Keratinocyte (primary cell): ENCODE data around the gene SMTNL1. TPM values are rescaled to one million over a fixed set of nuclear protein-coding genes. Genes with fewer than 3 reads are reported as not detected.

ENCODE experiments used
- DNase-seq: peaks from one replicate; pipeline ENCODE4 v3.0.0-alpha.2; 2011; ENCODE audit warnings: low read depth, missing footprints, low spot score
- FAIRE-seq: peaks from 2 replicates; lab custom pipeline; 2011; peaks lifted over from hg19 to GRCh38; lab: Jason Lieb, UNC
- H2AFZ ChIP-seq: 2 replicates; pipeline ENCODE4 v1.6.0; 2012; ENCODE audit warnings: low read length, control low read depth, inconsistent platforms; ENCODE audit not compliant: control insufficient read depth
- H3K27ac ChIP-seq: 2 replicates; pipeline ENCODE4 v1.5.1; 2011; ENCODE audit warnings: low read length; ENCODE audit not compliant: control insufficient read depth, insufficient read depth
- H3K27me3 ChIP-seq: 3 replicates; pipeline ENCODE4 v1.6.0; 2011; ENCODE audit warnings: low read length; ENCODE audit not compliant: control insufficient read depth, insufficient read depth; ENCODE audit errors: extremely low read depth
- H3K36me3 ChIP-seq, 2 experiments: 2 replicates in 1 of 2; 3 replicates in 1 of 2; pipeline ENCODE4 v1.5.1; 2011; ENCODE audit warnings: low read length in 2 of 2, mild to moderate bottlenecking in 1 of 2; ENCODE audit not compliant: control insufficient read depth in 2 of 2, insufficient read depth in 2 of 2; ENCODE audit errors: extremely low read depth in 1 of 2
- H3K4me1 ChIP-seq: 3 replicates; pipeline ENCODE4 v1.5.1; 2011; ENCODE audit warnings: low read length; ENCODE audit not compliant: control insufficient read depth, insufficient read depth; ENCODE audit errors: extremely low read depth
- H3K4me2 ChIP-seq: 3 replicates; pipeline ENCODE4 v1.6.0; 2011; ENCODE audit warnings: low read depth, low read length; ENCODE audit not compliant: control insufficient read depth, insufficient read depth; ENCODE audit errors: extremely low read depth
- H3K4me3 ChIP-seq, 3 experiments: fragments of 200-600 bp in 1 of 3; sonication (generic) in 1 of 3; 2 replicates in 2 of 3; 3 replicates in 1 of 3; pipeline ENCODE4 v1.5.1; 2011 to 2016; ENCODE audit warnings: low read length in 3 of 3, mild to moderate bottlenecking in 3 of 3, control low read depth in 2 of 3, inconsistent platforms in 1 of 3, low read depth in 1 of 3, mixed read lengths in 1 of 3, mixed run types in 1 of 3, moderate library complexity in 1 of 3; ENCODE audit not compliant: control insufficient read depth in 2 of 3, insufficient read depth in 2 of 3; ENCODE audit errors: extremely low read depth in 1 of 3
- H3K79me2 ChIP-seq: 2 replicates; pipeline ENCODE4 v1.6.0; 2012; ENCODE audit warnings: low read length; ENCODE audit not compliant: control insufficient read depth, insufficient read depth
- H3K9ac ChIP-seq: 3 replicates; pipeline ENCODE4 v1.6.0; 2011; ENCODE audit warnings: low read length; ENCODE audit not compliant: control insufficient read depth, insufficient read depth; ENCODE audit errors: extremely low read depth
- H3K9me1 ChIP-seq: 3 replicates; pipeline ENCODE4 v1.6.0; 2011; ENCODE audit warnings: low read length; ENCODE audit not compliant: control insufficient read depth, insufficient read depth; ENCODE audit errors: extremely low read depth
- H3K9me3 ChIP-seq: 2 replicates; pipeline ENCODE4 v1.5.1; 2012; ENCODE audit warnings: low read depth, low read length; ENCODE audit not compliant: control insufficient read depth
- H4K20me1 ChIP-seq: 3 replicates; pipeline ENCODE4 v1.6.0; 2011; ENCODE audit warnings: low read length; ENCODE audit not compliant: control insufficient read depth, insufficient read depth; ENCODE audit errors: extremely low read depth
- EZH2 ChIP-seq: IDR thresholded peaks from one replicate; pipeline ENCODE4 v1.6.1; 2012; ENCODE audit warnings: inconsistent platforms, mild to moderate bottlenecking, low read length, moderate library complexity
- dilution Hi-C: fragments of 300-500 bp; cut with MboI; formaldehyde crosslinking; loops from one replicate; pipeline ENCODE4 v1.7.0; 2020; ENCODE audit warnings: low sequenced_read_pairs; ENCODE audit not compliant: extremely low pct_ligation_motif_present
- polyA plus RNA-seq, 5 experiments: library from polyadenylated mRNA; depleted of rRNA in 3 of 5; stranded (reverse) in 3 of 5; stranded (forward) in 1 of 5; unstranded in 1 of 5; fragments of >200 nt; gene quantifications; 1 replicate in 1 of 5; 2 replicates in 3 of 5; 3 replicates in 1 of 5; pipeline versions ENCODE4 v1.2.1 to v1.2.3, GENCODE V29; 2011 to 2012; ENCODE audit warnings: missing spikeins in 2 of 5, low read depth in 1 of 5, low replicate concordance in 1 of 5
- TF ChIP-seq, protein P1 (sequence below), 3 experiments: IDR thresholded peaks in 1 of 3; conservative IDR thresholded peaks in 1 of 3; optimal IDR thresholded peaks in 1 of 3; 2 replicates in 2 of 3; 3 replicates in 1 of 3; pipeline versions ENCODE3 to v1.5.1; 2011; ENCODE audit warnings: low read length in 3 of 3, mild to moderate bottlenecking in 3 of 3, moderate library complexity in 2 of 3, control low read depth in 1 of 3, inconsistent platforms in 1 of 3; ENCODE audit not compliant: insufficient read depth in 2 of 3; ENCODE audit errors: extremely low read depth in 1 of 3

SMTNL1 gene
- polyA plus RNA-seq, 1 donor (not counting 4 experiments of a cell fraction or from before 2014, with no cell fraction given) = not detected

DNA sequence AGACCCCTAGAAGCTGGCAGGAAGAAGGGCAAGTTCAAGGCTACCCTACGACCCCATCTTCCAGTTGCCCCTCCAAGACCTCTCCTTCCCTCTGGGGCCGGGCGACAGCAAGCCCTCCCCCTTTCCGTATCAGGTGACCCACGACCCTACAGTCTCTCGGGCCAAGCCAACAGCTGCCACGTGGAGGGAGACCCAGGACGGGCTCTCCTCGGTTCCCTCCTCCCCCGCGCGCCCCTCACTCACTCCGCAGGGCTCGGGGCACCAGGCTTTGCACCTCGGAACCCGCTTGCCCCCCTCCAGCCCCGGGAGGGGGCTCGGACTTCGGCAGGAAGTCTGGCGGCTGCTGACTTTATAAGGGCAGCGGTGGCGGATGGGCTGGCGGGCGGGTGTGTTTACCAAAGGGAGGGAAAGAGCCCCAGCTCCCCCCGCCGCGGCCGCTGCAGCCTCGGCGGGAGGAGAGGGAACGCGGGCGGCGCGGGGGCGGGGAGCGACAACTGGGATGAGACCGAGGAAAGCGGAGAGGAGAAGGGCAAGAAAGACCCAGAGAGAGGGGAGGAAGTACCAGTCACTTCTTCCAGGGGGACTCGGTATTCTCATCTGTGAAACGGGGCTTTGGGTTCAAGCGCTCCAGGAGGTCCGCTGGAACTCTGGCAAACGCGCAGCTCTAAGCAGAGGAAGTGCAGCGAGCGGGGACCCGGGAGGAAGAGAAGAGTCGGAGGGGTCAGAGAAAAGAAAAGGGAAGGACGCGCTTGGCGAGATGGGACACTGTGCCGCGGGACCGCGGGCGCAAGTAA, 22.7 kb upstream of the SMTNL1 start:
- Histone ChIP-seq H3K36me3 (no peaks in the 10 kb centered on the region), H3K4me3 (peak overlapping the region; percentile 50 to 78 (median 72)), H3K79me2 (no peaks in the 10 kb centered on the region), H3K9me1 (no peaks in the 10 kb centered on the region), H4K20me1 (no peaks in the 10 kb centered on the region), H3K9me3 (no peaks in the 10 kb centered on the region), H3K4me1 (peaks cover 4% of the 10 kb centered on the region), H2AFZ (peak overlapping the region; percentile 90), H3K9ac (peak overlapping the region; percentile 61), H3K4me2 (peak overlapping the region; percentile 90), H3K27ac (no peak overlapping the region), H3K27me3 (peaks cover 23% of the 10 kb centered on the region)
- dilution Hi-C loops = no loop called here
- peak; percentile 57 for TF ChIP-seq EZH2
- TF ChIP-seq, protein P1, sequence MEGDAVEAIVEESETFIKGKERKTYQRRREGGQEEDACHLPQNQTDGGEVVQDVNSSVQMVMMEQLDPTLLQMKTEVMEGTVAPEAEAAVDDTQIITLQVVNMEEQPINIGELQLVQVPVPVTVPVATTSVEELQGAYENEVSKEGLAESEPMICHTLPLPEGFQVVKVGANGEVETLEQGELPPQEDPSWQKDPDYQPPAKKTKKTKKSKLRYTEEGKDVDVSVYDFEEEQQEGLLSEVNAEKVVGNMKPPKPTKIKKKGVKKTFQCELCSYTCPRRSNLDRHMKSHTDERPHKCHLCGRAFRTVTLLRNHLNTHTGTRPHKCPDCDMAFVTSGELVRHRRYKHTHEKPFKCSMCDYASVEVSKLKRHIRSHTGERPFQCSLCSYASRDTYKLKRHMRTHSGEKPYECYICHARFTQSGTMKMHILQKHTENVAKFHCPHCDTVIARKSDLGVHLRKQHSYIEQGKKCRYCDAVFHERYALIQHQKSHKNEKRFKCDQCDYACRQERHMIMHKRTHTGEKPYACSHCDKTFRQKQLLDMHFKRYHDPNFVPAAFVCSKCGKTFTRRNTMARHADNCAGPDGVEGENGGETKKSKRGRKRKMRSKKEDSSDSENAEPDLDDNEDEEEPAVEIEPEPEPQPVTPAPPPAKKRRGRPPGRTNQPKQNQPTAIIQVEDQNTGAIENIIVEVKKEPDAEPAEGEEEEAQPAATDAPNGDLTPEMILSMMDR (optimal IDR thresholded peaks at IDR 0.05 in 1 of 3, IDR thresholded peaks at IDR 0.05 in 1 of 3, conservative IDR thresholded peaks at IDR 0.05 in 1 of 3; ENCODE audit: extremely low read depth in 1 of 3, insufficient read depth in 2 of 3, low read length in 3 of 3) = no peak
- DNase-seq (no peak), FAIRE-seq (no peak)

DNA sequence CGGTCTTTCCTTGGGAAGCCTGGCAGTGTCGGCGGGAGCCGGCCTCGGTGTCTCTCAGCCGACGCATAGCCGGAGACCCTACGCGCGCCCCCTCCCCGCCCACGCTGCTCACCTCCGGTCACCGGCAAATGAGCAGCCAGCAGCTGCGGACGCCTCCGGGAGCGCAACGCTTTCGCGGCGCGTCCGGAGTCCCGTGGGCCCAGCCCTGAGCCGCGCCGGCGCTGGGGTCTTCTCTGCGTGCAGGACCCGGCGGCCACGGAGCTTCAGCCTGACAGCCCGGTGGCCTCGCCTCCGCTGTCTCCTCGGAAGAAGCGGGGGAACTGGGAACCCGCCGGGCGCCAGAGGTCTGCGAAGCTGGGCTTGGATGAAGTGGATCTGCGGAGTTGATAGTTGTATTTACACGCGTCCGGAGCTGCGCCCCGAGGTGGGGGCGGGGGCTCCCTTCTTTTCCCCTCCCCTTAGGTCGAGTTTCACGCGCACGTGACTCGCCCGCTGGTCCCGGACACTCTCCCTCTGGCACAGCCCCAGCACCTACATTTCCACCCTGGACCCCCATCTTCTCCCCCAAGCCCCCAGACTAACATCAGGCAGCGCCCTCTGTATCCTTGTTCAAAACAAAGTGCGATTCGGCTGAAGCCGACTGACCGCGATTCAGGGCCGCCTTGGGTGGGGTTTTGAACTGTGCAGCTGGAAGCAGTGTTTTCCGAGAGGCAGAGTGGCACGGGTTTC, 21.9 kb upstream of the SMTNL1 start, which contains the start of gene SLC43A1:
Gene SLC43A1 (minus strand): TSS at position 371 of the 729 bp plus-strand sequence. CDS start 1,591 bp downstream, outside the sequence.
- no peak within 1 kb of the TSS for H3K27ac ChIP-seq
- peak within 1 kb of the TSS; percentile 90 for H3K4me2 ChIP-seq
- H2AFZ ChIP-seq = peak within 1 kb of the TSS; percentile 90
- dilution Hi-C loops = no loop called here
- DNase-seq (no peak), FAIRE-seq (no peak)
- no peaks in the 10 kb centered on the region for H3K9me1 ChIP-seq
- H3K27me3 ChIP-seq = peaks cover 23% of the 10 kb centered on the region
- H3K4me1 ChIP-seq = peaks cover 4% of the 10 kb centered on the region
- TF ChIP-seq, protein P1 (optimal IDR thresholded peaks at IDR 0.05 in 1 of 3, IDR thresholded peaks at IDR 0.05 in 1 of 3, conservative IDR thresholded peaks at IDR 0.05 in 1 of 3; ENCODE audit: extremely low read depth in 1 of 3, insufficient read depth in 2 of 3, low read length in 3 of 3) = peak in 1 of 3 experiments; percentile 3
- no peak for TF ChIP-seq EZH2
- H3K9ac ChIP-seq = peak within 1 kb of the TSS; percentile 61
- no peaks in the 10 kb centered on the region for H3K79me2 ChIP-seq
- H4K20me1 ChIP-seq = no peaks in the 10 kb centered on the region
- no peaks in the 10 kb centered on the region for H3K9me3 ChIP-seq
- H3K36me3 ChIP-seq = no peaks in the 10 kb centered on the region
- H3K4me3 ChIP-seq = peak within 1 kb of the TSS; percentile 50 to 78 (median 72)
